ENCODE data around the gene KIF12.

DNA sequence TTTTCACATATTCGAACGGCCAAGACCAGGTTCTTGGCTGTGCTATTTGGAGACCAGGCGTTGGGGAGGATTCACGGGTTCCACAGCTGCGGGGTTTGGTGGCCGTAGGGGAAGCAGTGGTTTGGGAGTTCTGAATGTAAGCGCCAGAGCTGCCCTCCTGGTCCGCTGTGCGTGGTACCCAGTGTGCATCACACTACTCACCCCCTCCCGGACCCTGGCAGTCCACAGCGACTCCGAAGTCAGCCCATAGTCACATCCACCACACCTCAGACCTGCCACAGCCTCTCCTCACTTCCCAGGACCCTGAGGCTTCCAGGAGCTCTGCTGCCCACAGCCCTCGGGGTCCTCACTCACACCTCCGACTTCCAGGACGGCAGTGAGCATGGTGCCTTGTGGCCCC lies 47.8 kb downstream of the KIF12 start:
- TF ChIP-seq EZH2 (IDR thresholded peaks at IDR 0.05; ENCODE audit: borderline replicate concordance, low read length): no peak
- TF ChIP-seq CTCF (conservative IDR thresholded peaks at IDR 0.05 in 1 of 2, IDR thresholded peaks at IDR 0.05 in 1 of 2; ENCODE audit: extremely low read depth in 1 of 2, insufficient read depth in 1 of 2, low read depth in 1 of 2, low read length in 2 of 2): no peak

Data from mammary epithelial cell (primary cell).